ENCODE results near the gene IFNL4.
"Not testable (repeated sequence)": the region's sequence is repeated elsewhere in the genome, so short reads cannot be mapped to it uniquely, and the experiment has no call there.

IFNL4 gene

GRCh38 chr19:39248806-39249205 is at the start of gene IFNL4:
IFNL4 (minus strand) TSS chr19:39248856.
- DNase-seq (ENCODE audit: low read depth in 2 of 2), result no peak

- peak; percentile 13 to 22 for DNase-seq (ENCODE audit: low read depth in 2 of 2)
Observed at GRCh38 chr19:39297931-39298634, 49.4 kb upstream of the IFNL4 start.

GRCh38 chr19:39296906-39297305 is 48.2 kb upstream of the IFNL4 start:
- DNase-seq (ENCODE audit: low read depth in 2 of 2), result no peak

GRCh38 chr19:39296055-39296645 is 47.5 kb upstream of the IFNL4 start, which contains the start of gene IFNL1:
IFNL1 (plus strand) TSS chr19:39296407; CDS start chr19:39296422, 15 bp downstream.
- DNase-seq (ENCODE audit: low read depth in 2 of 2), result no peak

- no peak for DNase-seq (ENCODE audit: low read depth in 2 of 2)
Observed at GRCh38 chr19:39293394-39293793, 44.7 kb upstream of the IFNL4 start.

GRCh38 chr19:39284032-39284431 is 35.4 kb upstream of the IFNL4 start:
- no peak for DNase-seq (ENCODE audit: low read depth in 2 of 2)

- DNase-seq (ENCODE audit: low read depth in 2 of 2), result no peak
Observed at GRCh38 chr19:39282021-39282420, 33.4 kb upstream of the IFNL4 start.

GRCh38 chr19:39277598-39277997 is 28.9 kb upstream of the IFNL4 start:
- DNase-seq (ENCODE audit: low read depth in 2 of 2), result no peak

GRCh38 chr19:39276740-39277139 is 28.1 kb upstream of the IFNL4 start:
- no peak for DNase-seq (ENCODE audit: low read depth in 2 of 2)

- DNase-seq (ENCODE audit: low read depth in 2 of 2), result no peak
Observed at GRCh38 chr19:39275578-39275977, 26.9 kb upstream of the IFNL4 start.

GRCh38 chr19:39273859-39274258 is 25.2 kb upstream of the IFNL4 start:
- not testable (repeated sequence) for DNase-seq (ENCODE audit: low read depth in 2 of 2)

GRCh38 chr19:39270036-39270871 is 21.6 kb upstream of the IFNL4 start:
- DNase-seq (ENCODE audit: low read depth in 2 of 2), result no peak

GRCh38 chr19:39269369-39269768 is 20.7 kb upstream of the IFNL4 start:
- not testable (repeated sequence) for DNase-seq (ENCODE audit: low read depth in 2 of 2)

- not testable (repeated sequence) for DNase-seq (ENCODE audit: low read depth in 2 of 2)
Observed at GRCh38 chr19:39268531-39269223, 20.0 kb upstream of the IFNL4 start.

GRCh38 chr19:39268085-39268484 is 19.4 kb upstream of the IFNL4 start, which contains the start of gene IFNL2:
IFNL2 (plus strand) TSS chr19:39268396; CDS start chr19:39268569, 173 bp downstream.
- not testable (repeated sequence) for DNase-seq (ENCODE audit: low read depth in 2 of 2)

GRCh38 chr19:39265321-39265916 is 16.8 kb upstream of the IFNL4 start:
- DNase-seq (ENCODE audit: low read depth in 2 of 2), result no peak

- DNase-seq (ENCODE audit: low read depth in 2 of 2), result no peak
Observed at GRCh38 chr19:39264306-39265290, 15.9 kb upstream of the IFNL4 start.

GRCh38 chr19:39263912-39264305 is 15.3 kb upstream of the IFNL4 start:
- DNase-seq (ENCODE audit: low read depth in 2 of 2), result no peak

- DNase-seq (ENCODE audit: low read depth in 2 of 2), result no peak
Observed at GRCh38 chr19:39262496-39262895, 13.8 kb upstream of the IFNL4 start.

- DNase-seq (ENCODE audit: low read depth in 2 of 2), result no peak
Observed at GRCh38 chr19:39261704-39262103, 13.0 kb upstream of the IFNL4 start.

Data from stimulated activated CD4-positive, alpha-beta T cell treated with anti-CD3 and anti-CD28 coated beads, Interleukin-4, amount 100 ng/mL, for 48 hours (primary cell).